ENCODE measurements around the gene KRTAP10-5.
"Not testable (repeated sequence)": the region's sequence is repeated elsewhere in the genome, so short reads cannot be mapped to it uniquely, and the experiment has no call there.

The KRTAP10-5 gene

DNA sequence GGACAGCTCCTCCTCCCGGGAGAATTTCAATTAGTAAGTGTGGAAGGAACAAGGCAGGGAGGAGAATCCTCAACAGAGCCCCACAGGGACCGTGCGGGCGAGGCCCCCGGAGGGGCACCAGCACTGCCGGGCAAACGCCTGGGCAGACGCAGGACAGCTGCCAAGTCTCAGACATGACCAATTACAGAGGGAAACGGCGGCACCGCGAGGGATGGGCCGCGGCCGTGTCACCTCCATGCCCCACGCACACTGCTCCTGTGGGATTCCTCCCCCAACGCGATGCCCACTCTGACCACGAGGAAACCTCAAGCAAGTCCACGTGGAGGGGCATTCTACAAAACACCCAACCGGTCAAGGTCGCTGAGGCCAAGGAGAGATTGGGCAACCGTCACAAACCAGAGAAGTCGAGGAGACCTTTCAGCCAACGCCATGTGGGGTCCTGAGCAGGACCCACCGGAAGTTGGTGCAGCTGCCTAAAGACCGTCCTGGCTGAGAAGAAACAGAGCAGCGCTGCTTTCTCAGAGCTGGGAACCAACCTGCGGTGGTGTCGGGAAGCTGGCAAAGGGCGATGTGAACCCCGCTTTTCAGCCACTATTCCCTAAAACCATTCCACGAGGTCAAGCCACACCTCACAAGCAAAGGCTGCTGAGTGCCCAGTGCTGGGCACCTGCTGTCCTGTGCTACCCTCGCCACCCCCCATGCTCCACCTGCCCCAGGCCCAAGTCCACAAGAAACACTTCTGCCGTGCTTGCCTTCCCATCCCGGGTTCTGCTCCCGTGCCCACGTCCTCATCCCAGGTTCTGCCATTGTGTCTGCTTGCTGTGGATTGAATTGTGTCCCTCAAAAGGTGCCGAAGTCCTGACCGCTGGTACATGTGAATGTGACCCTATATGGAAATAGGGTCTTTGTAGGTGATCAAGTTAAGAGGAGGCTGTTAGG is 8.3 kb downstream of the KRTAP10-5 start:
- no peak for DNase-seq

DNA sequence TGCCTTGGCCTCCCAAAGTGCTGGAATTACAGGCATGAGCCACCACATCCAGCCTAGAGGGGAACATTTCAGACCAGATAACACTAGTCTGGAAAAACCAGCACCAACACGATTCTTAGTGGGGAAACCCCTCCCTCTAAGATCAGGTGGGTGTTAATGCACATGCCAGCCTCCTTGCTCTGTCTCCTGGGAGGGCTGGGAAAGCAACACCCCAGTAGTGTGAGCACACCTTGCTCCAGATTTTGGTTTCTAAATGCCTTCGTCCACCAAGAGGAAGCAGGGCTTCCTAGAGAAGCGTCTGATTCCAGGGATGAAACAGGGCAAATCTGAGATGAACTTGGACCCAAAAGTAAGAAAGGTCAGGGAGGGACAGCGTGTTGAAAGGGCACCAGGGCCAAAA is 9.1 kb downstream of the KRTAP10-5 start:
- DNase-seq: no peak

DNA sequence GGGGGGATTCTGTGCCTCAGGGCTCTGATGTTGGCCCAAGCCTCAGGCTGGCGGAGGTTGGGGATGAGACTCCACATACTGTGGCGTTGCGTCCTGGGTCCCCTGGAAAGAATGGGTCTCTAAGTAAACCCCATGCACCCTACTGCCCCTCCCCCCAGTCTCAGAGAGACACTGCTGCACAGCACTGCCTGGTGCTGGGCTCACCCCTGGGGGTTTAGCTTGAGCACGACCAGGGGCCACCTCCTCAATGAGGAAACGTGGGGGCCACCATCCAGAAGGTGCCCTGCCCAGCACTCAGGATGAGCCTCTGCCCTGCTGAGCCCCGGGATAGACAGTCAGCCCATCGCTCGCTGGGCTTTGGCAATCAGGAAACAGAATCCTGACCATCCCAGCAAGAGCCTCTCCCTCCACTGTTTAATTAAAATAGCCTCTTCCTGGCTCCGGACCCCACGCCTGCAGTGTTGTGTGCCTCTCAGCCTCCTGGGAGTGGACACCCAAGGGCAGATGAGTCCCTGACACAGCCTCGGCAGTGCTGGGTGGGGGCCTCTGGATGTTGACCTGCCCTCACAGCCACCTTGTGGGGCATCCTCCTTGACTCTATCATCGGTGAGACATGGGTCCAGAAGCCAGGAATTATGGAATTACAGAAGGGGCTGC is 10.4 kb downstream of the KRTAP10-5 start:
- no peak for DNase-seq

DNA sequence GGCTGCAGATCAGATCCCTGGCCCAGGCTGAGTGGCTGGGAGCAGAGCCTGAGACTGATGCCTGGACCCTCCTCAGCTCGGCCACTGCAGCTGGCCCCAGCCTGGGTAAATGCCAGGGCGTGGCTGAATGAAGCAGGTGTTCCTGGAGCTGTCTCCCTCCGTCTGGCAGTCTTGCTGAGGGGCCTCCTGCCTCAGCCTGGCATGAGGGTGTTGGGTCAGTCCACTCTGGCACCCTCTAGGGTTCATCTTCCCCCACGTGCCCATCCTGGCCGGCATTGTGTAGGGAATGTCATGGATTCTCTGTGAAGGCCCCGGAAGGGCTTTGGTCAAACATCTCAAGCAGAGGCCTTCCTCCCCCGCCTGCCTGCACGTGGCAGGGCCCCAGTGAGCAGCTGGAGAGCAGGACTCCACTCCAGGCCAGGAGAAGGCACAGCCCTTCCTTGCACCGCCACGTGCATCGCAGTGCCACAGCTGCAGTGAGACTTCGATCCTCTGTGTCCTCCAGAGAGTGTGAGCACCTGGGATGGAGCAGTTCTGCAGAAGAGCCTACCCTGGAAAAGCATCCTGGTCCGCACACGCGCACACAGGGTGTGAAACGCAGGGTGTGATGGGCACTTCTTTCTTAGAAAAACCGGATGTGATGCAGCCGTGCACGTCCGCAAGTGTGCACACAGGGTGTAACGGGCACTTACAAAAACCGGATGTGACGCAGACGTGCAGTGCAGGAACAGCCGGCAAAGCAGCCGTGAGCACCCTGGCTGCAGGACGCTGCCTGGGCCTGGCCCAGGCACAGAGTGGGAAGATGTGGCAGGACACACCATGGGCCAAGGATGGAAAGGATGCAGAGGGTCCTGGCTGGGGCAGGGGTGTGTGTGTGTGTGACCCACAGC is 11.5 kb downstream of the KRTAP10-5 start:
- DNase-seq: no peak

DNA sequence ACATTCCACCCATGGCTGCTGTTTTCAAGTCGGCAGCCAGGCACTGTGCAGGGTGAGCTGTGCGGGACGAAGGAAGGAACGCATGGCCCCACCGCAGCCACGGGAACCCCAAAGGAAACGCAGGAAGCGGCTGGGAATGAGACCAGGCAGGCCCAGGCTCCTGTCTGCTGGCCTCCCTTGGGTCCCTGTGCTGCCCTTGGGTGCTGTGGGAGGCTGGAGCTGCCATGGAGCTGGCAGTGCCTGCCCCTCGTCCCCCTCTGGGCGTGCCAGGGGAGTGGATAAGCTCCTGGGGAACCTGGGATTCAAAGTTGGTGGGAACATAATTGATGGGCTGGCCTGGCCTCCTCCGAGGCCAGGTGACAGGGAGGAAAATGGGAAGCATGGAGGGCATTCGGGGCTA is 12.1 kb downstream of the KRTAP10-5 start:
- no peak for DNase-seq

DNA sequence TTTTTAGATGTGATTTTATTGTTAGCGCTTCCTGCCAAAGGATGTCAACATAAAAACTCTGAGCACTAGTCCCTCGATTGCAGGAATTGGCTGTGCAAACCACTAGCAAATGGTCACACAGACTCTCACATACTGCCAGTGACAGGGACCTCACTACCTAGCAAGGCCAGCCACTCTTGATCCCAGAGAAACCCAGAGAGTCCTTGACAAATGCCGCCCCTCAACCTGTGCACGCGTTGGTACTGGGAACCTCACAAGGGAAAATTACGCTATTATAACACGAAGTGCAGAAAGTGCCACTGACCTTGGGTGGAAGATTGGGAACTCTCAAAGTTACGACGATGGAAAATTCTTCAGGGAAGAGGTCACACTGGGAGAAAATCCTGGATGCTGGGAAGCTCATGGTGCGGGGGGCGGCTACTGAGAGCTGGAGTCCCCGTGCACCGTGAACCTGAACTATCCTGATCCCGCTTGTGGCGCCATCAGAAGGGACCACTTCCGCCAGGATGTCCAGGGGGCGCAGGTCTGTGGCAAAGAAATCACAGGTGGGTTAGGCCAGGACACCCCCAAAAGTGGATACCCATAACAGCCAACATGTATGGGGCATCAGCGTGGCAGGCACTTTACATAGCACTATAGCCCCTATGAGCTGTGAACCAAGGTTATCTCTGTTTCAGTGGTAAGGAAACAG is 12.8 kb downstream of the KRTAP10-5 start:
- no peak for DNase-seq

DNA sequence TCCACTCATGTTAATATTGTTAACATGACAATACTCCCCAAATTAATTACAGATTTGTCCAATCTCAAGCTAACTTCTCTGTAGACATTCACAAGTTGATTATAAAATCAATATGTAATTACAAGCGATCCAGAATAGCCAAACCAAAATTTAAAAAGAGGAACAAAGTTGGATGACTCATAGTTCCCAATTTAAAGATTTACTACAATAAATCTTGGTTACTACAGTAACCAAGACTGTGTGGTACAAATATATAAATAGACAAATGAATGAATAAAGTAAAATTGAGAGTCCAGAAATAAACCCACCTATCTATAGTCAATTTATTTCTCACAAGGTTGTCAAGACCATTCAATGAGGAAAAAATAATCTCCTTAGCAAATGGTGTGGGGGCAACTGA is 14.0 kb downstream of the KRTAP10-5 start:
- DNase-seq: no peak

DNA sequence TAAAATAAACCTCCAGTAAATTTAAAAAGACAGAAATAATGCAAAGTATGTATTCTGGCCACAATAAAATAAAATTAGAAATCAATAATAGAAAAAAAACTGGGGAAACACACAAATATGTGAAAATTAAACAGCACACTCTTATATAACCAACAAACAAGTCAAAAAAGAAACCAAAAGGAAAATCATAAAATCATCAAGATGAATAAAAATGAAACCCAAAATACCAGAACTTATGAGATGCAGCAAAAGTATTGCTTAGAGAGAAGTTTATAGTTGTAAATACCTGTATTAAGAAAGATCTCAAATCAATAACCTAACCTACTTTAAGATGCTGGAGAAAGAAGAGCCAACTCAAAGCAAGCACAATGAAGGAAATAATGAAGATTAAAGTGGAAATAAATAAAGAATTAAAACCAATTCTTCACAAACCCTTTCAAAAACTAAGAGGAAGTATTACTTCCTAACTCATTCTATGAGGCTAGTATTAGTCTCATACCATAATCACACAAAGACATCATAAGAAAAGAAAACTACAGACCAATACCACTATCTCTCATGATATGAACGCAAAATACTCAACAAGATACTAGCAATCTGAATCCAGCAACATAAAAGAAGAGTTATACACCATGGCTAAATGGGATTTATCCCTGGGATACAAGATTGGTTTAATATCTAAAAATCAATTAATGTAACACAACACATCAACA is 15.4 kb downstream of the KRTAP10-5 start:
- no peak for DNase-seq

DNA sequence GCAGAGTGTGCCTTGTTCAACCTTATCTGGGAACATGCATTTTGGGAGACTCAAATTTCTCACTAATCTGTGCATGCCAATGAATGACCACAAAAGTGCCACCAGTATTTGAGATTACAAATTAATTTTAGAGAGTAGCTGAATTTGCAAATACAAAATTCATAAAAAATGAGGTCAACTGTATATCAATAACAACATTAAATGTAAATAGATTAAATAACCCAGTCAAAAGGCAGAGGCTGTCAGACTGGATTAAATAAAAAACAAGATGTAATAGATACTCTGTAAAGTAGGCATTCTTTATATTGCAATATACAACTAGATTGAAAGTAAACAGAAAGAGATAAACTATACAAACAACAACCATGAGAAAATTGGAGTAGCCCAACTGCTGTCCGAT is 16.3 kb downstream of the KRTAP10-5 start:
- DNase-seq: no peak

DNA sequence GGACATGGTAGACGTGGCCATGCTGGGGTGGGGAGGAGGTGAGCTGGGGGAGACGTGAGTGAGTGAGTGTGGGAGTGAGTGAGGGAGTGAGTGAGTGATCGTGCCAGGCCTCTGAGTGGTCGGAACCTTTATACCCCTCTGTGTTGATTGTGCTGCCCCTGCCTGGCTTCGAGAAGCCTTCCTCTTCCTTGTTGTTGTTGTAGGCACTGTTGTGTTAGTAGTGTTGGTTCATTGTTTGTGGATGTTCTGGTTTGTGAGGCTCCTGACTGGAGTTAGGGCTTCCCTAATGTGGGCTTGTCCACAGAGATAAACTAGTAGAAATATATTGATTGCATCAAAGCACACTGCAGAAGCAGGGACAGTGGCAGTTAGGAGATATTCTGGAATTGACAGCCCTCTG is 21.7 kb downstream of the KRTAP10-5 start, which contains the start of gene KRTAP10-3:
Gene KRTAP10-3 (minus strand): TSS at position 101 of the 400 bp plus-strand sequence. CDS start 80 bp downstream, at position 21.
- no peak for DNase-seq

DNA sequence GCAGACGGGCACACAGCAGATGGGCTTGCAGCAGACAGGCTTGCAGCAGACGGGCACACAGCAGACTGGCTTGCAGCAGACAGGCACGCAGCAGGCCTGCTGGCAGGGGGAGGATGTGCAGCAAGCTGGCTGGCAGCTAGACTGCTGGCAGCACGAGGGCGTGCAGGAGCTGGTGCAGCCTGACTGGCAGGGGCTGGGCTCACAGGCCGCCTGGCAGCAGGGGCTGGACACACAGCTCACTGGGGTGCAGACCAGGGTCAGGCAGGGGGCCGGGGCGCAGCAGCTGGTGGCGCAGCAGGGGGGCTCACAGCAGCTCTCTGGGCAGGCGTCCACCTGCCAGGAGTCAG is 22.1 kb downstream of the KRTAP10-5 start:
- not testable (repeated sequence) for DNase-seq

DNA sequence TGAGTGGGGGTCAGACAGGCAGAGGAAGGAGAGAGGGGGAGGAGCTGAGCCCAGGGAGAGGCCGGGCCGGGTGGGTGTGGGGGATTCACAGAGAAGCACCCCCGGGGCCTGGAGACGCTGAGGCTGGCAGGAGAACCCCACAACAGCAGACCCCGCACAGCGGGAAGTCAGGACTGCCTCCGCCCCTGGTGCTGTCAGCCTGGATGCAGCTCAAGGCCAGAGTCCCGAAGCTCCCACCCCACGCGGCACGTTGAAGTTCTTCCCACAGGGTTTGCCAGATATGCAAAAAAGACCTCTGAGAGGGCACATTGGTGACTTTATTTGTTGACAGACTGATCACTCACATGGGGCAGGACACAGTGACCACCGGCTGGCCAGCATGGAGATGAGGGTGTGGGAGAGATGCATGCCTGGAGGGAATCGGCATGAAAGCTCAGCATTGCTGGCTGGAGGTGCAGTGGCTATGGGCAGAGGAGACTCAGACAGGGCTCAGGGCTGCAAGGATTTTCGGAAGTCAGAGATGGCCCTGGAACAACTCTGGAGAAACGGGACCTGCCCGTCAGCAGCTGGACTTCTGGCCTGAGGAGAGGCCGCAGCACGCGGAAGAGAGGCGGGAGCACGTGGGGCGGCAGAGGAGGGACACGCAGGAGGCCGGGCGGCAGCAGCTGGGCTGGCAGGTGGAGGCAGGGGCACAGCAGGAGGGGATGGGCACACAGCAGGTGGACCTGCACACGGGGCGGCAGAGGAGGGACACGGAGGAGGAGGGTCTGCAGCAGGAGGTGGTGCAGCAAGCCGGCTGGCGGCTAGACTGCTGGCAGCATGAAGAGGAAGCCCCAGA is 22.7 kb downstream of the KRTAP10-5 start:
- no peak for DNase-seq

DNA sequence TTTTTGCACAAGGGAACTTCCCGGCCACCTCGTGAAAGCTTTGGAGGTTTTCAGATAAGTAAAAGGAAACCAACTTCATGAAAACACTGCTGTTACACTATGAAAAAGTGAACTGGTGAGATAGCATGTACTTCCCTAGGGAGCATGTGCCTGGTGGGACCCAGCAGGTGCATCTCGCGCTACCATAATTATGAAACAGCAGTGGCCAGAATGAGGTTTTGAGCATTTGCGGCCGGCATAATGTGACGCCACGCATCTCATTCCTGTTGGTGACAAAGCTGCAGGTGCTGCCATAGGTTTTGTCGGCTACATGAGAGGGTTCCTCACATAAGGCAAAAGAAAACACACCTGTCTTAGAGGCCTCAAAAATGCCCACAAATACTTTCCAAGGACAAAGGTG is 23.5 kb downstream of the KRTAP10-5 start:
- no peak for DNase-seq

DNA sequence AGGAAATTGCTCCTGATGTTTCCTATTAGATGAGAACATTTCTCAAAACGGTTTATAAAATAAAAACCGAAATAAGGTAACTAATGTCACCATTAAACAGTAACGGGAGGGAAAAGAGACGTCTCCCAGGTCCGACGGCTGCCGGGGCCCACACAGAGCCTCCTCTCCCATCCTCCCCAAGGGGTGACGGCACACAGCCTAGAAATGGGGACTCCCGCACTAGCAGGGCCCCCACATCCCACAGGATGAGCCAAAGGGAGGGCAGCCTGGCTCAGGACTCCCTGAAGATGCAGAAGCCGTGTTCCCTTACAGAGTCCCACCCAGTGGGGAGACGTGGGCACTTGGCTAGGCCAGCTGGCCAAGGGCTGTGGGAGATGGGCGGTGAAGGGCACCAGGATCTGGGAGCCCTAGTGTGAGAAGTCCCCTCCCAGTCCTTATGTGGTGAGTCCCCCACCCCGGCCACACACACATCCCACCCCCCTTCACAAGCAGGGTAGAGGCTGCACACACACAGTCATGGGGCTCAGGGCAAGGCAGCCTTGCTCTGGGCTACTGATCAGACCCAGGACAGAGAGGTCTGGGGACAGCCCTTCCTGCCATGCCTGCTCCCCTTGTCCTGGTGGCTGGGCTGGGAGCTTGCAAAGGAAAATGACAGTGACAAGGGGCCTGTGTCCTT is 25.1 kb downstream of the KRTAP10-5 start:
- DNase-seq: no peak

DNA sequence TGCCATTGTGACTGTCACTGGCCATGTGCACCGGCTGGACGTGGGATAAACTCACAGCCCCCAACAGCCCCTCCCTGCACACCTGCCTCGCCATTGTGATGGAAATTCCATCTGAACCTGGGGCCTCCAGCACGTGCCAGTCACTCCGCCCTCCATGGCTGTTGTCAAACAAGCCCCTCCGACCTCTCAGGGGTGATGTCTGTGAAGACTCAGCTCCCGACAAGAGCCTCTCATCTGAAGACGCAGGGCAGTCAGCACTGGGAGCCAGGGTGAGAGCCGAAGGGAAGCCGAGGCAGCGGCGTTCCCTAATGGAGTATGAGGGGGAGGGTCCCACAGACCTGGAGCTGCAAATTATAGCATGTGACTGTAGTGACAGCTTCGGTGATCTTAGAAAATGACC is 27.7 kb downstream of the KRTAP10-5 start:
- DNase-seq: no peak

DNA sequence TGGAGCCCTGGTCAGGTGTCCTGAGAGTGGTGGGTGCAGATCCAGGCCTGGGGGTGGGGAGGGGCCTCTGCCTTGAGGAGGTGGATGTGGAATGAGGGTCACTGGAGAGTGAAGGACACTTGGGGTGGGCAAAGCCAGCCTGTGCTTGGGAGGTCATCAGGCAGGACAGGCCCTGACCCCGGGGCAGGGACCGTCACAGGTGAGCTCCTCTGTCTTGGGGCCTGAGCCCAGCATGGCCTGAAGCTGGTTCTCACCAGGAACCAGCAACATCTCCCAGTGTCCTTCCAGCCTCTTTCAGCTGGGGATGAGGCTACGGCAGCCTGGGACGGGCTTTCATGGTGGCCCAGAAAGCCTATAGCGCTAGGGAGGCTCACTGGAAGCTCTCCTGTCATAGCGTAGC is 28.3 kb downstream of the KRTAP10-5 start:
- DNase-seq: no peak

DNA sequence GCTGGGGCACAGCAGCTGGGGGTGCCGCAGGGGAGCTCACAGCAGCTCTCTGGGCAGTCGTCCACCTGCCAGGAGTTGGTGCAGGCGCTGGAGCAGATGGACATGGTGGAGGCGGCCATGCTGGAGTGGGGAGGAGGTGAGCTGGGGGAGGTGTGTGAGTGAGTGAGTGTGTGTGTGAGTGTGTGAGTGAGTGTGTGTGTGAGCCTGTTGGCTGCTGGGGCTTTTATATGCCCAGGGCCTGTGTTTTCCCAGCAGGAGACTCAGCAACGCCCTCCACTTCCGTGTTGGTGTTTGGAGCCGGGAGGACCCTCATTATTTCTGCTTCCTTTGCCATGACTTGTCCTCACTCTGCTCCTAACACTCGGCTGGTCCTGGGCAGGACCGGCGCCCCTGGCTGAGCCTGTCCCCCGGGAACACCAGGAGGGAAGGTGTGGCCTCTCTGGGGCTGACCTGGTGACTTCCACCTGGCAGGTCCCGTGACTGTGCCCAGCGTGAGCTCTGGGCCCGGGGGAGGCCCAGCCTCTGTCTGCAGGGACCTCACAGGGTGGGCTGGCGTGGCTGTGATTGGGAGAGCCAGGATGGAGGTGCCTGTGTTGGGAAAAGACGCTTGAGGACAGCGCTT is 29.0 kb downstream of the KRTAP10-5 start, which contains the start of gene KRTAP10-2:
Gene KRTAP10-2 (minus strand): TSS at position 166 of the 622 bp plus-strand sequence. CDS start 47 bp downstream, at position 119.
- DNase-seq: no peak

DNA sequence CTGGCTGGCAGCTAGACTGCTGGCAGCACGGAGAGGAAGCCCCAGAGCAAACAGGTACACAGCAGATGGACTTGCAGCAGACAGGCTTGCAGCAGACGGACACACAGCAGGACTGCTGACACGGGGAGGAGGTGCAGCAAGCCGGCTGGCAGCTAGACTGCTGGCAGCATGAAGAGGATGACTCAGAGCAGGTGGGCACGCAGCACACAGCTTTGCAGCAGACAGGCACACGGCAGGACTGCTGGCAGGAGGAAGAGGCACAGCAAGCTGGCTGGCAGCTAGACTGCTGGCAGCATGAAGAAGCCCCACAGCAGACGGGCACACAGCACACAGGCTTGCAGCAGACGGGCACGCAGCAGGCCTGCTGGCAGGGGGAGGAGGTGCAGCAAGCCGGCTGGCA is 29.6 kb downstream of the KRTAP10-5 start:
- peak in 1 of 58 donors; percentile 14 for DNase-seq

Data from anterior cingulate cortex (tissue), 58 donors.